ENCODE measurements around the gene SNED1.

DNA sequence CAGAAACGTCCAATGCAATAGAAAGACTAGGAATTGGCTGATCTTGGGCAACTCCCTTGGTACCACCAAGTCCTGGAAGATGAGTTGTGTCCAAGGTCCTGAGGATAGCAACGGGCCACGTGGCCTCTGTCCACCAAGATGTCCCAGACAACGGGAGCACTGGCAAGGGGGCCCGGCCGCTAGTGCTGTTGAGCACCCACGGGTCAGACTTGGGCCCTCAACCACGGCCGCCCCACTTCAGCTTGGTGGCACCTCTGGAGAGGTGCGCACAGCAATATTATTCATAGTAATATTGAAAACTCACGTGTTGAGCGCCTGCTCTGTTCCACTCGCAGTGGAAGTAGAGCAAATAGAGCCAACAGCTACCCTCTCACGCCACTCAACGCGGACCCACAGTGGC, 131.9 kb downstream of the SNED1 start:
- TF ChIP-seq GABPA (tag; conservative IDR thresholded peaks at IDR 0.05; ENCODE audit: low read depth), result no peak
- no peak for TF ChIP-seq CEBPG (CRISPR knock-in tag; IDR thresholded peaks at IDR 0.05)
- TF ChIP-seq CEBPG (tag; conservative IDR thresholded peaks at IDR 0.05 in 1 of 2, IDR thresholded peaks at IDR 0.05 in 1 of 2), result no peak
- TF ChIP-seq ZBTB34 (CRISPR knock-in tag; IDR thresholded peaks at IDR 0.05), result no peak
- no peak for TF ChIP-seq EP300 (IDR thresholded peaks at IDR 0.05; ENCODE audit: low read length)
- TF ChIP-seq CHD4 (IDR thresholded peaks at IDR 0.05; ENCODE audit: insufficient read depth, insufficient replicate concordance, low read depth, low read length, poor library complexity, severe bottlenecking), result no peak
- TF ChIP-seq MAX (CRISPR knock-in tag; IDR thresholded peaks at IDR 0.05), result no peak
- TF ChIP-seq E2F6 (IDR thresholded peaks at IDR 0.05; ENCODE audit: borderline replicate concordance in 1 of 2, extremely low read depth in 1 of 2, insufficient read depth in 1 of 2, insufficient read length in 1 of 2, low read depth in 1 of 2, low read length in 1 of 2, poor library complexity in 1 of 2, severe bottlenecking in 1 of 2), result no peak
- no peak for TF ChIP-seq JUNB (CRISPR knock-in tag; conservative IDR thresholded peaks at IDR 0.05)
- TF ChIP-seq GATAD2B (IDR thresholded peaks at IDR 0.05; ENCODE audit: borderline replicate concordance), result no peak
